ENCODE results near the gene MAB21L4. TPM values are rescaled to one million over a fixed set of nuclear protein-coding genes. Genes with fewer than 3 reads are reported as not detected.

The MAB21L4 gene
- total and polyA plus RNA-seq, 2 donors: 1.1 to 4.9 TPM

GRCh38 chr2:240889601-240890560 lies 6.1 kb downstream of the MAB21L4 start:
- Histone ChIP-seq H3K4me3 (ENCODE audit: low read length in 2 of 2) (no peak overlapping the region), H3K9me3 (ENCODE audit: control insufficient read depth in 2 of 2, insufficient read depth in 1 of 2, low read length in 1 of 2) (no peaks in the 10 kb centered on the region), H3K4me1 (ENCODE audit: control insufficient read depth in 2 of 2, insufficient read depth in 2 of 2, low read length in 2 of 2) (no peaks in the 10 kb centered on the region), H3K27me3 (ENCODE audit: control insufficient read depth in 2 of 2, insufficient read depth in 1 of 2, low read length in 1 of 2) (no peaks in the 10 kb centered on the region), H3K27ac (ENCODE audit: low read depth in 1 of 2, low read length in 1 of 2) (no peak overlapping the region), H3K36me3 (ENCODE audit: control insufficient read depth in 2 of 2, insufficient read depth in 2 of 2, low read length in 1 of 2) (no peaks in the 10 kb centered on the region)
- no peak for DNase-seq (ENCODE audit: low read depth in 6 of 9, low spot score in 9 of 9)
- 95% methylated on average over 38 of the region's 38 CpGs for whole genome bisulfite sequencing

GRCh38 chr2:240888890-240889573 lies 6.9 kb downstream of the MAB21L4 start:
- H3K9me3 ChIP-seq (ENCODE audit: control insufficient read depth in 2 of 2, insufficient read depth in 1 of 2, low read length in 1 of 2): no peaks in the 10 kb centered on the region
- no peaks in the 10 kb centered on the region for H3K36me3 ChIP-seq (ENCODE audit: control insufficient read depth in 2 of 2, insufficient read depth in 2 of 2, low read length in 1 of 2)
- no peak overlapping the region for H3K4me3 ChIP-seq (ENCODE audit: low read length in 2 of 2)
- no peak overlapping the region for H3K27ac ChIP-seq (ENCODE audit: low read depth in 1 of 2, low read length in 1 of 2)
- H3K27me3 ChIP-seq (ENCODE audit: control insufficient read depth in 2 of 2, insufficient read depth in 1 of 2, low read length in 1 of 2): no peaks in the 10 kb centered on the region
- DNase-seq (ENCODE audit: low read depth in 6 of 9, low spot score in 9 of 9): no peak
- no peaks in the 10 kb centered on the region for H3K4me1 ChIP-seq (ENCODE audit: control insufficient read depth in 2 of 2, insufficient read depth in 2 of 2, low read length in 2 of 2)
- WGBS: 82% methylated on average over 11 of the region's 11 CpGs

- no peaks in the 10 kb centered on the region for H3K4me1 ChIP-seq (ENCODE audit: control insufficient read depth in 2 of 2, insufficient read depth in 2 of 2, low read length in 2 of 2)
- H3K27ac ChIP-seq (ENCODE audit: low read depth in 1 of 2, low read length in 1 of 2): no peak overlapping the region
- H3K9me3 ChIP-seq (ENCODE audit: control insufficient read depth in 2 of 2, insufficient read depth in 1 of 2, low read length in 1 of 2): no peaks in the 10 kb centered on the region
- no peaks in the 10 kb centered on the region for H3K27me3 ChIP-seq (ENCODE audit: control insufficient read depth in 2 of 2, insufficient read depth in 1 of 2, low read length in 1 of 2)
- H3K4me3 ChIP-seq (ENCODE audit: low read length in 2 of 2): no peak overlapping the region
- no peaks in the 10 kb centered on the region for H3K36me3 ChIP-seq (ENCODE audit: control insufficient read depth in 2 of 2, insufficient read depth in 2 of 2, low read length in 1 of 2)
- 96% methylated on average over 37 of the region's 37 CpGs for WGBS
- no peak for DNase-seq (ENCODE audit: low read depth in 6 of 9, low spot score in 9 of 9)
These were observed 7.6 kb downstream of the MAB21L4 start for GRCh38 chr2:240888130-240888889.

- H3K27ac ChIP-seq (ENCODE audit: low read depth in 1 of 2, low read length in 1 of 2): no peak overlapping the region
These were observed 8.3 kb downstream of the MAB21L4 start for GRCh38 chr2:240887631-240888030.

GRCh38 chr2:240886678-240887609 lies 9.0 kb downstream of the MAB21L4 start:
- H3K9me3 ChIP-seq (ENCODE audit: control insufficient read depth in 2 of 2, insufficient read depth in 1 of 2, low read length in 1 of 2): no peaks in the 10 kb centered on the region
- 92% methylated on average over 18 of the region's 18 CpGs for WGBS
- DNase-seq (ENCODE audit: low read depth in 6 of 9, low spot score in 9 of 9): no peak
- H3K36me3 ChIP-seq (ENCODE audit: control insufficient read depth in 2 of 2, insufficient read depth in 2 of 2, low read length in 1 of 2): no peaks in the 10 kb centered on the region
- H3K27ac ChIP-seq (ENCODE audit: low read depth in 1 of 2, low read length in 1 of 2): no peak overlapping the region
- H3K4me3 ChIP-seq (ENCODE audit: low read length in 2 of 2): no peak overlapping the region
- no peaks in the 10 kb centered on the region for H3K4me1 ChIP-seq (ENCODE audit: control insufficient read depth in 2 of 2, insufficient read depth in 2 of 2, low read length in 2 of 2)
- no peaks in the 10 kb centered on the region for H3K27me3 ChIP-seq (ENCODE audit: control insufficient read depth in 2 of 2, insufficient read depth in 1 of 2, low read length in 1 of 2)

More at GRCh38 chr2:240887631-240888030, 8.3 kb downstream of the MAB21L4 start:
- no peaks in the 10 kb centered on the region for H3K4me1 ChIP-seq (ENCODE audit: control insufficient read depth in 2 of 2, insufficient read depth in 2 of 2, low read length in 2 of 2)
- no peak overlapping the region for H3K4me3 ChIP-seq (ENCODE audit: low read length in 2 of 2)
- no peak for DNase-seq (ENCODE audit: low read depth in 6 of 9, low spot score in 9 of 9)
- H3K27me3 ChIP-seq (ENCODE audit: control insufficient read depth in 2 of 2, insufficient read depth in 1 of 2, low read length in 1 of 2): no peaks in the 10 kb centered on the region
- H3K36me3 ChIP-seq (ENCODE audit: control insufficient read depth in 2 of 2, insufficient read depth in 2 of 2, low read length in 1 of 2): no peaks in the 10 kb centered on the region
- 96% methylated on average over 4 of the region's 4 CpGs for WGBS
- no peaks in the 10 kb centered on the region for H3K9me3 ChIP-seq (ENCODE audit: control insufficient read depth in 2 of 2, insufficient read depth in 1 of 2, low read length in 1 of 2)

- no peak for DNase-seq (ENCODE audit: low read depth in 6 of 9, low spot score in 9 of 9)
- H3K4me3 ChIP-seq (ENCODE audit: low read length in 2 of 2): no peak overlapping the region
- WGBS: 58% methylated on average over 5 of the region's 5 CpGs
- H3K27ac ChIP-seq (ENCODE audit: low read depth in 1 of 2, low read length in 1 of 2): no peak overlapping the region
- H3K27me3 ChIP-seq (ENCODE audit: control insufficient read depth in 2 of 2, insufficient read depth in 1 of 2, low read length in 1 of 2): no peaks in the 10 kb centered on the region
- no peaks in the 10 kb centered on the region for H3K4me1 ChIP-seq (ENCODE audit: control insufficient read depth in 2 of 2, insufficient read depth in 2 of 2, low read length in 2 of 2)
- H3K36me3 ChIP-seq (ENCODE audit: control insufficient read depth in 2 of 2, insufficient read depth in 2 of 2, low read length in 1 of 2): no peaks in the 10 kb centered on the region
- H3K9me3 ChIP-seq (ENCODE audit: control insufficient read depth in 2 of 2, insufficient read depth in 1 of 2, low read length in 1 of 2): no peaks in the 10 kb centered on the region
These were observed 9.9 kb downstream of the MAB21L4 start for GRCh38 chr2:240886023-240886565.

- H3K4me3 ChIP-seq (ENCODE audit: low read length in 2 of 2): no peak overlapping the region
- WGBS: 78% methylated on average over 1 of the region's 1 CpG
- no peak for DNase-seq (ENCODE audit: low read depth in 6 of 9, low spot score in 9 of 9)
- H3K4me1 ChIP-seq (ENCODE audit: control insufficient read depth in 2 of 2, insufficient read depth in 2 of 2, low read length in 2 of 2): no peaks in the 10 kb centered on the region
- H3K27ac ChIP-seq (ENCODE audit: low read depth in 1 of 2, low read length in 1 of 2): no peak overlapping the region
- H3K27me3 ChIP-seq (ENCODE audit: control insufficient read depth in 2 of 2, insufficient read depth in 1 of 2, low read length in 1 of 2): no peaks in the 10 kb centered on the region
- no peaks in the 10 kb centered on the region for H3K36me3 ChIP-seq (ENCODE audit: control insufficient read depth in 2 of 2, insufficient read depth in 2 of 2, low read length in 1 of 2)
- no peaks in the 10 kb centered on the region for H3K9me3 ChIP-seq (ENCODE audit: control insufficient read depth in 2 of 2, insufficient read depth in 1 of 2, low read length in 1 of 2)
These were observed 10.4 kb downstream of the MAB21L4 start for GRCh38 chr2:240885566-240885965.

- Histone ChIP-seq H3K27me3 (ENCODE audit: control insufficient read depth in 2 of 2, insufficient read depth in 1 of 2, low read length in 1 of 2) (no peaks in the 10 kb centered on the region), H3K4me3 (ENCODE audit: low read length in 2 of 2) (no peak overlapping the region), H3K27ac (ENCODE audit: low read depth in 1 of 2, low read length in 1 of 2) (no peak overlapping the region), H3K9me3 (ENCODE audit: control insufficient read depth in 2 of 2, insufficient read depth in 1 of 2, low read length in 1 of 2) (no peaks in the 10 kb centered on the region), H3K36me3 (ENCODE audit: control insufficient read depth in 2 of 2, insufficient read depth in 2 of 2, low read length in 1 of 2) (no peaks in the 10 kb centered on the region), H3K4me1 (ENCODE audit: control insufficient read depth in 2 of 2, insufficient read depth in 2 of 2, low read length in 2 of 2) (no peaks in the 10 kb centered on the region)
- 97% methylated on average over 3 of the region's 3 CpGs for WGBS
- no peak for DNase-seq (ENCODE audit: low read depth in 6 of 9, low spot score in 9 of 9)
These were observed 11.2 kb downstream of the MAB21L4 start for GRCh38 chr2:240884745-240885144.

All from thymus (tissue), 11 donors.